GM19351 (cell line): Measurements from ENCODE around the gene SOBP.

Experiments used
- ATAC-seq: cut with Tn5 transposase; IDR thresholded peaks from one replicate; pipeline ENCODE4 v1.9.1; 2021; ENCODE audit warnings: mild to moderate bottlenecking, moderate library complexity; ENCODE audit not compliant: unreplicated experiment

Gene SOBP

DNA sequence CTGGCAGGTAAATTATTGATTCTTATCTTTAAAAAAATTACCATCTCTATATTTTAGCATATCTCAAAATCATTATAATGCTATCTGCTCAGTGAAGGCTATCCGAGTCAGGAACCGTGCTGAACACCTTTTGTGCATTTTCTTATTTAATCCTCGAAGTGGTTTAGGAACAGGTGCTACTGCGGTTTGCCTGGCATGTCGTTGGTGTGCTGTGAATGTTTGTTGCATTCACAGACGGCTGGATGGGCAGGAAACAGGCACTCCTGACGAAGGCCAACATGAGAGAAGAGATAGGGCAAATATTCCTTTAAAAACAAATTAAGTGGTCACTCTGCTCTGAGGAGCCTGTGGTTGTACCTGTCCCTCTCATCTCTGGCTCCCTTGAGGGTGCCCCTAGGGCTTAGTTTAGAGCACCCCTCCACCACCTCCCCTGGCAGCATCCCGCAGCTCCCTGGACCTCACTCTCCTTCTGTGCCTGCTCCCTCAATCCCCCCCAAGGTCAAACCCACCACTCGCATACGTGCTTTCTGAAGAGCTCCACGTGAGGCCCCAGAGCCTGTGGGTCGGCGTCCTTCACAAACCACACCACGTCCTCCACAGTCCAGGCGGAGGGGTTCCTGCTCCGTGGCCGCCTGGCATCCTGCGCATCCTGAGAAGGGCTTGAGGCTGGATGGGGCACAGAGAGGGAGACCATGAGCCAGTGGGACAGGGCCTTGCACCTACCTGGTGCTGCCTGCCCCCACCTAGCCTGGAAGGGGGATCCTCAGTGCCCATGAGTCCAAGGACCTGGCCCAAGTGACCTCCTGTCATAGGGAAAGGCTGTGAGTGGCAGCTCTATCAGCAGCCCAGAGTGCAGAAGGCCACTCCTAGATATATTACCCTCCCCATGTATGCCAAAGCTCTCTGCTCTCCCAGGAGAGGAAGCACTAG is 217.7 kb downstream of the SOBP start:
- no peak for ATAC-seq

- no peak for ATAC-seq
These were observed 218.5 kb downstream of the SOBP start for GRCh38 chr6:107708435-107708834.

GRCh38 chr6:107709341-107709740 is 219.4 kb downstream of the SOBP start:
- ATAC-seq = no peak
